Inferior parietal cortex (tissue), 1 donor: ENCODE data around the gene IER5.
"Not testable (repeated sequence)": the region's sequence is repeated elsewhere in the genome, so short reads cannot be mapped to it uniquely, and the experiment has no call there.

ENCODE experiments used
- DNase-seq: peaks from one replicate; pipeline ENCODE4 v3.0.0-alpha.2; 2016; ENCODE audit errors: extremely low spot score

IER5 gene

GRCh38 chr1:181088079-181089016 lies at the start of gene IER5:
Gene IER5, plus strand, starts transcription at chr1:181088700. Its CDS starts 203 bp downstream, at chr1:181088903.
- DNase-seq, result peak; percentile 97

GRCh38 chr1:181040284-181040865 lies 48.1 kb upstream of the IER5 start:
- DNase-seq, result no peak

GRCh38 chr1:181043025-181043888 lies 45.2 kb upstream of the IER5 start:
- no peak for DNase-seq

- DNase-seq, result no peak
These were observed 44.0 kb upstream of the IER5 start for GRCh38 chr1:181044449-181044966.

- DNase-seq, result not testable (repeated sequence)
These were observed 42.6 kb upstream of the IER5 start for GRCh38 chr1:181045946-181046345.

- no peak for DNase-seq
These were observed 39.1 kb upstream of the IER5 start for GRCh38 chr1:181049378-181049777.

- DNase-seq, result no peak
These were observed 37.6 kb upstream of the IER5 start for GRCh38 chr1:181050922-181051321.

GRCh38 chr1:181056560-181056959 lies 31.9 kb upstream of the IER5 start:
- DNase-seq, result no peak

GRCh38 chr1:181057079-181057478 lies 31.4 kb upstream of the IER5 start:
- DNase-seq, result no peak

GRCh38 chr1:181059435-181059834 lies 29.1 kb upstream of the IER5 start:
- DNase-seq, result no peak

- no peak for DNase-seq
These were observed 28.4 kb upstream of the IER5 start for GRCh38 chr1:181060066-181060465.

- DNase-seq, result not testable (repeated sequence)
These were observed 27.6 kb upstream of the IER5 start for GRCh38 chr1:181060947-181061346.

GRCh38 chr1:181061487-181061886 lies 27.0 kb upstream of the IER5 start:
- no peak for DNase-seq

- no peak for DNase-seq
These were observed 26.3 kb upstream of the IER5 start for GRCh38 chr1:181061891-181062835.

- DNase-seq, result no peak
These were observed 25.6 kb upstream of the IER5 start for GRCh38 chr1:181062836-181063428.

GRCh38 chr1:181064011-181064623 lies 24.4 kb upstream of the IER5 start:
- DNase-seq, result no peak

- no peak for DNase-seq
These were observed 23.8 kb upstream of the IER5 start for GRCh38 chr1:181064702-181065101.

GRCh38 chr1:181073638-181074037 lies 14.9 kb upstream of the IER5 start:
- DNase-seq, result no peak

- DNase-seq, result no peak
These were observed 12.6 kb upstream of the IER5 start for GRCh38 chr1:181075766-181076350.

- DNase-seq, result no peak
These were observed 11.6 kb upstream of the IER5 start for GRCh38 chr1:181076852-181077251.
